ENCODE measurements around the gene EGFR.

GRCh38 chr7:55180963-55181542, 162.2 kb downstream of the EGFR start:
- no peak for TF ChIP-seq CTCF (conservative IDR thresholded peaks at IDR 0.05; ENCODE audit: low read length)
- TF ChIP-seq EZH2phosphoT487 (IDR thresholded peaks at IDR 0.05; ENCODE audit: borderline replicate concordance) = no peak

All from Loucy (cell line).